OCI-LY3 (cell line): ENCODE measurements around the gene TAS2R38.

Source experiments
- CTCF ChIP-seq: fragments of 200-600, 300-600 bp; sonication (generic); IDR thresholded peaks from 2 replicates; pipeline ENCODE4 v1.5.1; 2014; ENCODE audit warnings: antibody characterized with exemption, low read length, low read depth
- EZH2phosphoT487 ChIP-seq: fragments of 200-600 bp; shearing (Covaris generic); IDR thresholded peaks from 2 replicates; pipeline ENCODE4 v1.6.1; 2018; ENCODE audit warnings: antibody characterized with exemption, mixed run types, low read depth

- TF ChIP-seq CTCF (no peak), EZH2phosphoT487 (no peak)
These were observed 43.4 kb downstream of the TAS2R38 start for GRCh38 chr7:141930211-141930610.
